MV-4-11 (cell line): ENCODE results near the gene OCIAD2.
"Not testable (repeated sequence)": the region's sequence is repeated elsewhere in the genome, so short reads cannot be mapped to it uniquely, and the experiment has no call there.

Experiments used
- DNase-seq: peaks from one replicate; lab custom pipeline; 2025; lab: John Stamatoyannopoulos, UW

The OCIAD2 gene, protein sequence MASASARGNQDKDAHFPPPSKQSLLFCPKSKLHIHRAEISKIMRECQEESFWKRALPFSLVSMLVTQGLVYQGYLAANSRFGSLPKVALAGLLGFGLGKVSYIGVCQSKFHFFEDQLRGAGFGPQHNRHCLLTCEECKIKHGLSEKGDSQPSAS

DNA sequence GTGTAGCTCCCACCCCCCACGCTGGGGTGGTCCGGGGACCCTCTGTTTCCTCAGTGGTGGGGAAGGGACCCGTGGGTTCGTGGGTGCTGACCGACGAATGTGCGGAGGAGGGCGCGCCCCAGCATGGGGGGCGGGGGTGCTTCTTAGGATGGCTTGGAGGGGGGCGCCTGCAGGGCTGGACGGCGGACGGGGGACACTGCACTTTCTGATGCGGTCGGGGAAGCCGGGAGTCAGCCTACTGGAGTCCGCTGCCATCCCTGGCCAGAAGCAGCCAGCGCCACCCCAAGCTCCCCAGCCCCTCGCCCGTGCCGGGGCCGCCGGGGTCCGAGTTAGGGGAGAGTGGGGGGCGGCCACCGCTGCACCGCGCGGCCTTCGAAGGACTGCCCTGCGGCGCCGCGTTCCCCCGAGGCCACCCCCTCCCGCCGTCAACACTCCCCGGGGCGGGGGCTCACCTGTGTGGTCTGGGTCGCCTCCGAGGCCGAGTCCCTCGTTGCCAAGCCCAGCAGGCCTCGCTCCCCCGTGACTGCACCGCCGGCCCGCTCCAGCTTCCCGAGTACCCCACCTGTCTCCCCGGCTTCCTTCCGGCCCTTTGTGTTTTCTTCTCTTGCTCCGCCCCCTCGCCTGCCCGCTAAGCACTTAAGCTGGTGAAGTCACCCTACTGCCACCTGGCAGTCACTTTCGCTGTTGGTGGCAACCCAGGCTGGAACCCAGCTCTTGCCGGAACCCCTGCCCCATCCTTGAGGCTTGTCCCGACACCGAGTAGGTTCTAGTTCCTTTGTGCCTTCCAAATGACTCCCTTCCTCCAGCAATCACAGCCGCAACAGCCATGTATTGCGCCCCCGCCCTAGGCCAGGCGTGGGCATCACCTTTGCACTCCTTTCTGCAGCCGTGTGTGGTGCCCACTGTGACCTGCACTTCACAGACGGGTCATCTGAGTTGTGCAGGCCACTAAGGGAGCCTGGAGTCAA is at the start of gene OCIAD2:
OCIAD2 (minus strand) TSS at position 569 of the 968 bp plus-strand sequence. CDS start 2,225 bp downstream, outside the sequence.
- peak; percentile 12 for DNase-seq

DNA sequence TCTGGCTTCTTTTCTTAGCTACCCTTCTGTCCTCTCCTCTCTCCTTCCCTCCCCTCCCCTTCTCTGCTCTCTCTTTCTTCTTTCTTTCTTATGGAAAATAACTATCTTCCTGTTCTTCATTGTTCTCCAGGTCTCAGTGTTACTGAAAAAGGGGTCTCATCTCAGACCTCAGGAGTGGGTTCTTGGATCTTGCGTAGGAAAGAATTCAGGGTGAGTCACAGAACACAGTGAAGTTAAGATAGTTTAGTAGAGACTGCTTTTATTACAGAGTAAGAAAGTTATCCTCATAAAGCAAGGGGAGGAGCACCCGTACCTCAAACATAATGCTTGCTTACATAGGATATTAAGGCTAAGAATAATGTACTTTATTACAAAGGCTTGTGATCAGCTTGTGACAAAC is 47.7 kb upstream of the OCIAD2 start:
- no peak for DNase-seq

DNA sequence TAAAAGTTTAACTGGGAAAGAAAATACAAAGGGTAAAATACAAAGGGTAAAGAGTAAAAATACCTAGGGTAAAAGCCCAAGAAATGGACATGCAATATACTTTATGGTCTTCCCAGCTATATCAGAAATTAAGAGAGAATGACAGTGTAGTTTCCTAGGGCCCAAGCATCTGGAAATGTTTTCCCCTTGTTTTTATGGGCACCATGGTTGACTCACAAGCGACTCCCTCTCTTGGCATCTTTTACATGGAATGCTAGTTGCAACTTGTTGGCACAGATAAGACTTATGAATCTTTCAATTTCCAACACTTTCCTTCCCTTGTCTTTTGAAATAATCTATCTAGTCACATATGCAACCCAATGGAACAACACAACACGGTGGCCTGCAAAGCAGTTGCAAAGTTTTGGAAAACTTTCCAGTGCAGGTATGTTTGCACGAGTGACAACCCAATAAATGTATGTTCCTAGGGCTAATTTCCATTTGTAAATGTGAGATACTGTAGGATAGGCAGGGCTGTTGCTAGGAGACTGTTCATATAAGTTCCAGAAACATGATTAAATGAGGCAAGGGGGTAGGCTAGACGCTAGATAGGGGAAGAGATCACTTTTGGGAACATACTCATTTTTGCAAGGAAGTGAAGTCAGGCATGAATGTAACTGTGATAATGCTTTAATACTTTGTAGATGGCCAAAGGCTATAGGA is 43.1 kb upstream of the OCIAD2 start:
- DNase-seq = no peak

DNA sequence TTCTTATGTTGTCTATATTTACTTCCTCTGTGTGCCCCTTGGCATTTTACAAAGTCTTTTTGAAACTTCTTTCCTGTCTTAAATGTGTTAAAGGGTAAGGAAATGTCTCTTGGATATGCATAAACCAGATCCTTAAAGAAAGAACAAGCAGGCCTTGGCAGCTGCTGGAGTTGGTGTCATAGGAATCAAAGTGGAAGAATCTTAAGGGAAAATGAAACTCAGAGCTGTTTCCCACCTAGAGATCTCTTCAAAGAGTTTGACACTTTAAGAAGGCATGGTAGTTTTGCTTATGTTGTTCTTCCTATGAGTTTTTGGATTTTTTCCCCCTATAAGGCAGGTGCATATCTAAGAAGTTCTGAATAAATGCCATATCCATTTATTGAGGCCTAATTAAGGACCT is 42.5 kb upstream of the OCIAD2 start:
- DNase-seq = no peak

DNA sequence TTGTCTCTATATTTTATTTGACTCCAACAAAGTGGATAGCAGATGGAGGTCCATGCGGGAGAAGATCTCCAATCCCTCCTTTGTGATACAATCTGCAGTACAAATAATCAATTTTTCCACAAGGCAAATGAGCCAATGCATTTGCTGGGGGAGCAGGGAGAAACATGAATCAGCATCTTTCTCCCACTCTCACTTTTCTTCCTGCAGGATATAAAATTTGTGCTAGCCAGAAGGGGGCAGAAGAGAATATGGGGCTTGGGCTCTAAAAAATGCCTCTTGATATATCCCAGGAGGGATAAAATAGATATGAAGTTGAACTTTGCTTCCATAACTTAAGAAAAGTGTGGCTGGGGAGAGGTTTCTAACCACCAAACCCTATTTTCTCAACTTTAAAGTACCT is 41.2 kb upstream of the OCIAD2 start:
- no peak for DNase-seq

DNA sequence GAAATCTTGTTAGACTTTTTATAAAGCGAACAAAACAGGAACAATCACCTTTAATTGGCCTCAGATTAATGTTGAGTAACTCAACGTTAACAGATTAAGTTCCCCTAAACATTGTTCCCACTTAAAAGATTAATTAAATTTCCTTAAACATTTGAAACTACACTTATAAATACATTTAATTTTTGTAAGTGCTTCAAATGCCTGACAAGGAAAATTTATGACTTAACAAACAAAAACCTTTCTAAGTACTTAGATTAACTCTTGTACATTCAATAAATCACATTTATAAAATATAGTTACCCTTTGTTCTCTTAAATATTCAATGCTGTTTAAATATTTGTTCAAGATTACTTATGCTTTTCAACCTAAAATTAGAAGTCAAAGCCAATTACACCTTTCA is 39.4 kb upstream of the OCIAD2 start:
- no peak for DNase-seq

DNA sequence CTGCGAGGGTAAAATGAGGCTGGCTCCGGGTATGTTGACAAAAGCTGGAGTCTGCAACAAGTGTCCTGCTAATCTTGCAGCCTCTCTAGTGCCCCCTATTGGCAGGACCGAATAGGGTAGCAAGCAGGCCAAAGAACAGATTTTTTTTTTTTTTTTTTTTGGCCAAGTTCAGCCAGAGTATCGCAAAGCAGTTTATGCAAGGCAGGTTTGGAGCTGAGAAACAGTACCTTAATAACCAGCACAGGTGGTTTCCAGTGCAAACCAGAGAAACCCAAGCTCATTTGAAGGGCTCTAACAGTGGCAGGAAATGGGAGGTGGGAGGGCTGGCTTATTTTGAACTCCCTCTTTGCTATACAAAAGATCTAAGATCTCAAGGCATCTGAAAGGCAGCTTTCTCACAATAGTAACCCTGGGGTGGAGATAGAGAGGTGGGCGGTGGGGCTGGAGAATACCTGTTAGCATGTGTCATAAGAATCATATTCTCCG is 38.2 kb upstream of the OCIAD2 start:
- DNase-seq = no peak

DNA sequence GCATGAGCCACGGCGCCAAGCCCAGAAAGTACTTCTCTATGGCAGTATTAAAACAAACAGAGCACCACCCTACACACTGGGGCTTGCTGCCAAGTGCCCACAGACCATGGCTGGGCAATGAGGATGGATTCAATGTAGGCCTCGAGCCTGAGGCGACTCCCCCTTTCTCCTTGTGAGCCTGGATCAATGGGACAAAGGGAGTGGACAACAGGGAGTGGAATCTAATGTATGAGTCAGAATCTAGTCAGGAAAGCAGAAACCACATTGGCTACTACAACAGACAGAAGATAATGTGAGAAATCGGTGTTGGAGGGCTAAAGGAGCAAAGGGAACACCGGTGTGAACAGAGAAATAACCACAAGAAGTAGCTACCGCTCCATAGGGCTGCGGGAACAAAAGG is 37.7 kb upstream of the OCIAD2 start:
- DNase-seq = no peak

DNA sequence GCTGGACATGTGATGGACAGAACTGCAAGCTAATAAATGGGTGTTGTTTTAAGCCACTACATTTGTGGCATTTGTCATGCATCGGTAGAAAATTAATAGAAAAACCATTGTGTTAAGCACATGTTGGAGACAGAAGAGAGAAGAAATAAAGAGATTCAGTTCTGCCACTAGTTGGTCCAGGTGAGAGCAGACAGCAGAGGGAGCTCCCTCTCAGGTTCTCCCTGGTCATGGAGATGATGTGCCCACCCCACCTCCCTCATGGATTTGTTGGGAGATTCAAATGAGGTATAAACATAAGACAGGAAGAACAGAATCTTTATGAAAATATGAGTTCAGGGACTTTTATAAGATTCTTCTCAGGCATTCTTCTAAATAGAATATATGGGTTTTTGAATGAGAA is 36.8 kb upstream of the OCIAD2 start:
- DNase-seq = no peak

DNA sequence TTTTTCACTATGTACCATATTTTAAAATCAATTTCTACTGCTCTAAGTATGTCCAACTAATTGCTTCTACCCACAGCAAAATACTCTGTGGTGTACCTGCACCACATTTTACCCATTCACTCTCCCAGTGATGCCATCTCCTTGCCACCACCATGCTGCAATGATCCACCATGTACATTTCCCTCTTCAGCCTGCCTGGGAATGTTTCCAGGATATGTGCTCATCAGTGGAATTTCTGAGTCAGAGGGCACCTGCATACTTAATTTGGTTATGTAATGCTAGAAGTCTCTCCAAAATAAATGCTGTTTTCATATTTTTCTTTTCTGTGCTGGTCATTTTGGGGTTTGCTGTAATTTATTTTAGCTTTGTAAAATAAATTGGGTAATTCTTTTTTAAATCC is 33.2 kb upstream of the OCIAD2 start:
- DNase-seq = no peak

DNA sequence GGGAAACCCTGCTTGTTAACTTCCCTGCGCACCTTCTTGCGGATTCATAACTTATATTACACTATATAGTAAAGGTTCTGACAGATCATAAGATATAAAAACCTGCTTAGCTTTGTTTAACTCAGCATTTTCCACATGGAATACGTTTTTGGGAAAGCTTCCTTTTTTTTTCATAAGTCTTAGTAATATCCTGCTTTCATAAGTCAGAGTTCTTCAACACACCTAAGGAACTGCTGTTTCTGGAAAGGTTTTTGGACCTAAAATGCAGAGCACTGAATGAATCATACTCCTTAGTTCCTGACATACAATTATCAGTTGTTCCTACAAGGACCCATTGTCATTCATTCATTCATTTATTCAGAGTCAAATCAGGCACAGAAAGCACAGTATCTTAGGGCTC is 32.3 kb upstream of the OCIAD2 start:
- no peak for DNase-seq

DNA sequence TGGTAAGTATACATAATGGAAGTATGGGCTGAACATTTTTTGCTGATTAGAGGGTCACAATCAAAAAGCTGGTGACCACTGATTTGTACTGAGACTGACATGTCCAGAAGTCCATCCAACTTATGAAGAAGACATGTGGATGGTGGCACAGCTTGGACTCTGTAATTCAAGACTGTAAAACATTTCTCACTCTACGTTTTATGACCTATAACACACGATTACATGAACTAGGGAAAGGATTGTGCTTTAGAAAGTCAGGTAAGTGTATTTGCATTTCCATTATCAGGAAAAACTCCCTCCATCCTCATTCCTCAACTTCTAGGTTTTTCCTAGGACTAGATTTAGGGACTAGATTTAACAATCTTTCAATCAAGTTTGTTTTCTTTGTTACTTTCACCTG is 30.5 kb upstream of the OCIAD2 start:
- no peak for DNase-seq

DNA sequence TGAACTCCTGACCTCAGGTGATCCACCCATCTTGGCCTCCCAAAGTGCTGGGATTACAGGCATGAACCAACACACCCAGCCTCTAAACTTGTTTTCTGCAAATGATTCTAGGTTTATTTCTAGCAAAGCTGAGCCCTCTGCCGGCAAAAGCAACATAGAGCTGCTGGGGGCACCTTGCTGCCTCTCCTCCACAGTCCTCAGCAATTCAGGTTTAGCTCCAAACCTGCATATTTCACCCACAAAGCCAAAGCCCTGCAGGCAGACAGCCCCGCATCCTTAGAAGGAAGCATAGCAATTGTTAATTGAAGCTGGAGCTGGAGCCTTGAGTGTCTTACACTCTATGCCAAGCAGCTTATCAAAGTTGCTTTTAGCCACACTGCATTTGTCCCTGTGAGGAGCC is 24.9 kb upstream of the OCIAD2 start:
- DNase-seq = no peak

DNA sequence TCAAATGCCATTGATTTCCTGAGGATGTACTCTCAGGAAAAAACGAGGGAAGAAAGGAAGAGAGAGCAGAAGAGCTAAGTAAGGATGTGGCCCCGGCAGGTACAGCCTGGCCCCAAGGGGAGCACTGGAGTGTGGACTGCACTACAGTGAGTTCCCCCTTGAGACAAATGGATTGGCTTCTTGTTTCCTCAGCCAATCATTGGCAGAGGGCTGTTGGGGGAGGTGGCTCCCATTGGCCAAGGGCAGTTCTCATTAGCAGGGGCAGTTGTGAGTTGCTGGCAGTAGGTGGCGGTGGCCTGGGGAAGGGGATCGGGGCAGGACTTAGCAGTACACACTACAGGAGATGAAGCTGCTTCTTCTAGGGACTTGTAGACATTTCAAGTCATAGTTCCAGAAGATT is 24.1 kb upstream of the OCIAD2 start:
- DNase-seq = no peak

DNA sequence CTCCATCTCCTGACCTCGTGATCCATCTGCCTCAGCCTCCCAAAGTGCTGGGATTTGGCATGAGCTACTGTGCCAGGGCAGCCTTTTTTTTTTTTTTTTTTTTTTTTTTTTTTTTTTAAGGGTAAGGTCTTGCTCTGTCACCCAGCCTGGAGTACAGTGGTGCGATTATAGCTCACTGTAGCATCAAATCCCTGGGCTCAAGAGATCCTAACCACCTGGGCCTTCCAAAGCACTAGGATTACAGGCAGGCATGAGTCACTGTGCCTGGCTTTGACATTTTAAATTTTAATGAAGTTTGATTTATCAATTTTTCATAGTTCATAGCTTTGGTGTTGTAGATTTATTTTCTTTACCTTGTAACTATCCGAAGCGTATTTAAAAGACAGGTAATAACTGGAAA is 17.8 kb upstream of the OCIAD2 start:
- no peak for DNase-seq

DNA sequence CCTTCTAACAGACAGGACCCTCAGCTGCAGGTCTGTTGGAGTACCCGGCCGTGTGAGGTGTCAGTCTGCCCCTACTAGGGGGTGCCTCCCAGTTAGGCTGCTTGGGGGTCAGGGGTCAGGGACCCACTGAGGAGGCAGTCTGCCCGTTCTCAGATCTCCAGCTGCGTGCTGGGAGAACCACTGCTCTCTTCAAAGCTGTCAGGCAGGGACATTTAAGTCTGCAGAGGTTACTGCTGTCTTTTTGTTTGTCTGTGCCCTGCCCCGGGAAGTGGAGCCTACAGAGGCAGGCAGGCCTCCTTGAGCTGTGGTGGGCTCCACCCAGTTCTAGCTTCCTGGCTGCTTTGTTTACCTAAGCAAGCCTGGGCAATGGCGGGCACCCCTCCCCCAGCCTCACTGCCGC is 16.5 kb upstream of the OCIAD2 start:
- DNase-seq = not testable (repeated sequence)

DNA sequence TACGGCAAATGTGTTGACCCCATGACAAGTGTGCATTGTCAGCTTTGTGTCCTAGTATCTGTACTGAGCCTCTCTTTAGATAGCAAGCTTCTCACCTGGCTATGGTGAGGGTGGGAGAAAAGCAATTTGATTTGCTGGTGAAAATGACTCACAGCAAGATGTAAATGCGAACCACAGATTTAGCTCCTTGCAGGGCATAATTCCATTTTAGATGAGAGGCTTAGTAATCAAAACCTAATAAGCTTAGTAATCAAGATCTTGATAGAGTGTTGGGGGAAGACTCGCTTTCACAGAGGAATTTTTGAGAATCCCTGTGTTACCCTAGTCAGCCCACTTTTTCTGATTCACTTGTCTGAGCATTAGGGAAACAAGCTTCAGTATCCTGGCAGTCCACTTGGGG is 7.7 kb upstream of the OCIAD2 start:
- DNase-seq = no peak

DNA sequence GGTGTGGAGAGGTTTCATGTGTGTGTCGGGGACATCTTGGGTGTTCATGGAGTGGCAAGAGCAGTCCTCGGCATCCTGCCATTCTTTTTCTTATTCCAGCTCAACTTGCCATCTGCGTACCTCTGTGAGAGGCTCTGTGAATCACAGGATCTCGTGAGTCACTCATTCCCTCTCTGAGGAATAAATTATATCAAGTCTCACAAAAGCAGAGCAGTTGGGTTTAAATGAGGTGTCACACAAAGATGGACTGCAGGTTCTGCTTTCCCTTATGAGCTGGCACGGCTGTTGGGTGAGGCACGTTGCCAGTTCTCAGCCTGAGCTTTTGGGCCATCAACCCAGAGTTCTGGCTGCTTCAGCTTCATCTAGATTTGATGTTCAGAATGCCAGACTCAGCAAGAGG is 6.8 kb upstream of the OCIAD2 start:
- no peak for DNase-seq

DNA sequence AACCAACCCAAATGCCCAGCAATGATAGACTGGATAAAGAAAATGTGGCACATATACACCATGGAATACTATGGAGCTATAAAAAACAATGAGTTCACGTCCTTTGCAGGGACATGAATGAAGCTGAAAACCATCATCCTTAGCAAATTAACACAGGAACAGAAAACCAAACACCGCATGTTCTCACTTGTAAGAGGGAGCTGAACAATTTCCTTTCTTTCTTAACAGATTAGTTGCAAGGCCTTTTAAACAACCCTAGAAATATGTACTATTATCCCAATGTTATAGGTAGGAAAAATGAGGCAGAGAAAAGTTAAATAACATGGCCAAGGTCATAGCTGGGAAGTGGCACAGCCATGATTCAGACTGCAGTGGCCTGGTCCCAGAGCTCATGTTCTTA is 5.8 kb upstream of the OCIAD2 start:
- no peak for DNase-seq

DNA sequence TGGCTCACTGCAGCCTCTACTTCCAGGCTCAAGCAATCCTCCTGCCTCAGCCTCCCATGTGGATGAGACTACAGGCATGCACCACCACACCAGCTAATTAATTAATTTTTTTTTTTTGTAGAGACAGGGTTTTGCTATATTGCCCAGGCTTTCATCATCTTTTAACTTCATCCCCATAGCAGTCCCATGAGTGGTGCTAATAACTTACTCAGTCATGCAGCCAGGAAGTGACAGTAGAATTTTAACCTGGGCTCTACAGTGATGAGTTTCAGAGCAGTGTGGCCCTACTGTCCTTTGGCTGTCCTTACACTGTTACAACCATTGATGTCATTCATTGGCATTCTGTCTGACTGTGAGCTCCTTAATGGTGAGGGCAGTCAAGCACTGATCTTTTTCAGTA is 3.9 kb upstream of the OCIAD2 start:
- DNase-seq = no peak

DNA sequence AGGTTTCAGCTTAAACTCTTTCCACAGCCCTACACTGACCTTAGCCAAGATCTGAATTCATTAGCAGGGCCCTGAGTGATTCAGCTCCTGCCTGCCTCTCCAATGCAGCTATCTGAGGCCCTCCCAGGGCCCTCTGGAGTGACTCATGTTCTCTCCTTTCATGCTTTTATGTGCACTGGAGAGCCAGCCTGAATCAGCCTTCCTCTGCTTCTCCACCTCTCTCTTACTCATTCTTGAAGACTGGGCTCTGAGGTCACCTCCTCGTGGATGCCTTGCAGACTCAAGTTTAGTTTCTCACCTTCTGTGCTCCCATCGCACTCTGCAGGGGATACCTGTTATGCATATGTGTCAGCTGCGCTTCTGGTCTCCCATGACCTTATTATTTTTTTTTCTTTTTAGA is 3.1 kb upstream of the OCIAD2 start:
- DNase-seq = peak; percentile 44

DNA sequence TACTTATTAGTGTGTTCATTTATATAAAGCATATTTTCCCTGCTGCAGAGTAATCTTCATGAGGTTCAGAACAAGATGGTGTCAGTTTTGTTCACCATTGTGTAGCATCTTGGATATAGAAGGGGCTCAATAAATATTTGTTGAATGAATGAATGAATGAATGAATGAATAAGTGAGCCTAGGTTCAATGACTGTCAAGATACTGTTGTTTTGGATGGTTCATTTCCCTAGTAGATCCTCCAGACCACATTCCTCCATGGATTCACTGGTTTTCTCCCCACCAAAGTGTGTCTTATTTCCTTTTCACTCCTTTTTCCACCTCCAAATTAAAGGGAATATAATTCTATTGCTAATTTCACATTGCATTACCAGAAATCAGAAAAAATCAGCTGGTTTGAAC is 2.1 kb upstream of the OCIAD2 start:
- no peak for DNase-seq
